GM20000 (cell line): Measurements from ENCODE around the gene PROCA1.

ENCODE experiments used
- DNase-seq: peaks from one replicate; pipeline ENCODE4 v3.0.0; 2012; ENCODE audit warnings: low spot score
- TF ChIP-seq, protein P1 (sequence below): IDR thresholded peaks from 2 replicates; pipeline ENCODE4 v1.5.1; 2012; ENCODE audit warnings: mild to moderate bottlenecking, control low read depth; ENCODE audit errors: extremely low read depth, missing control alignments

PROCA1 gene

DNA sequence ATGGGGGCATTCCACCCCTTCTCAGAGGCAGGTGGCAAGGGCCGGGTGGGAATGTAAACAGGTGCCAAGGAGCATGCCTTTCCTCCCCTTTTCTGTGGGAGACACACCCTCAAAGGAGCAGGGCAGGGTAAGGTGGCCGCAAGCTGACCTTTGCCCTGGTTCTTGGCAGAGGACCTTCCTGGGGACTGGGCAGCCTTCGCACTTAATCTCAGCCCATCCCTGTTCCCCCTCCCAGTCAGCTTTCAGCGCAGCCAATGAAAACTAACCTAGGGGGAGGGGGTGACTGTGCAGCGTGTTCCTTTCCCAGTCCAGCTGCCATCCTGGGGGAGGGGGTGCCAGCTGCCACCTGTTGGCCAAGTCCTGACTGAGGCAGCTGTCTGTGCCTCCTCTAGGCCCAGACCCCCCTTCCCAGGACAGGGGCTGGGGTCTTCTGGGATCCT, 34.9 kb upstream of the PROCA1 start:
- TF ChIP-seq, protein P1, sequence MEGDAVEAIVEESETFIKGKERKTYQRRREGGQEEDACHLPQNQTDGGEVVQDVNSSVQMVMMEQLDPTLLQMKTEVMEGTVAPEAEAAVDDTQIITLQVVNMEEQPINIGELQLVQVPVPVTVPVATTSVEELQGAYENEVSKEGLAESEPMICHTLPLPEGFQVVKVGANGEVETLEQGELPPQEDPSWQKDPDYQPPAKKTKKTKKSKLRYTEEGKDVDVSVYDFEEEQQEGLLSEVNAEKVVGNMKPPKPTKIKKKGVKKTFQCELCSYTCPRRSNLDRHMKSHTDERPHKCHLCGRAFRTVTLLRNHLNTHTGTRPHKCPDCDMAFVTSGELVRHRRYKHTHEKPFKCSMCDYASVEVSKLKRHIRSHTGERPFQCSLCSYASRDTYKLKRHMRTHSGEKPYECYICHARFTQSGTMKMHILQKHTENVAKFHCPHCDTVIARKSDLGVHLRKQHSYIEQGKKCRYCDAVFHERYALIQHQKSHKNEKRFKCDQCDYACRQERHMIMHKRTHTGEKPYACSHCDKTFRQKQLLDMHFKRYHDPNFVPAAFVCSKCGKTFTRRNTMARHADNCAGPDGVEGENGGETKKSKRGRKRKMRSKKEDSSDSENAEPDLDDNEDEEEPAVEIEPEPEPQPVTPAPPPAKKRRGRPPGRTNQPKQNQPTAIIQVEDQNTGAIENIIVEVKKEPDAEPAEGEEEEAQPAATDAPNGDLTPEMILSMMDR, result no peak
- no peak for DNase-seq

DNA sequence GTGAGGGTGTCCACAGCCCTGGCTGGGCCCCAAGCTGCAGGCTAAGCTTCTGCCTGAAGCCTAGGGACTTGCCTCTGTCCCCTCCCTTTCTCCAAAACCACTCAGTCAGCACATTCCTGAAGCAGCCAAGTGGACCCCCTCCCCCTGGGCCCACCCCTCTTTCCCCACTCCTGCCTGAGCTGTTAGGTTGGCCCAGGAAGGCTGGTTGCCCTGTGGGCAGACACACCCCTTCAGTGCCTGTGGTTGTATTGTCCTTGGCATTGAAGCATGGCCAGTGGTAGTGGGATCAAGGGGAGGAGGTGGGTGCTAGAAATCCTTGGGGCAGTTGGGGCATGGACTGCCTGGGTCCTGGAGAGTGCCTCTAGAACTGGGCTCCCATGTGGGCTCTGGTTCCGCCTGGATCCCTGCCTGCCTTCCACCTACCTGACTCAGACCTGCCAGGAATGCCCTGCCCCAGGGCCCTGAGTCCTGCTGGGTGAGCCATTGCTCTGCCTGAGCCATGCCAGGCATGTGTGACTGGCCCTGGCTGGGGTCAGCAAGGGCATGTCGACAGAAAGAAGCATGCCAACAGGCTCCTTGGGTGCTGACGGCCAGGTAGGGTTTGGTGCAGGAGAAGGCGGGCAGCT, 34.2 kb upstream of the PROCA1 start:
- TF ChIP-seq, protein P1, result no peak
- no peak for DNase-seq

DNA sequence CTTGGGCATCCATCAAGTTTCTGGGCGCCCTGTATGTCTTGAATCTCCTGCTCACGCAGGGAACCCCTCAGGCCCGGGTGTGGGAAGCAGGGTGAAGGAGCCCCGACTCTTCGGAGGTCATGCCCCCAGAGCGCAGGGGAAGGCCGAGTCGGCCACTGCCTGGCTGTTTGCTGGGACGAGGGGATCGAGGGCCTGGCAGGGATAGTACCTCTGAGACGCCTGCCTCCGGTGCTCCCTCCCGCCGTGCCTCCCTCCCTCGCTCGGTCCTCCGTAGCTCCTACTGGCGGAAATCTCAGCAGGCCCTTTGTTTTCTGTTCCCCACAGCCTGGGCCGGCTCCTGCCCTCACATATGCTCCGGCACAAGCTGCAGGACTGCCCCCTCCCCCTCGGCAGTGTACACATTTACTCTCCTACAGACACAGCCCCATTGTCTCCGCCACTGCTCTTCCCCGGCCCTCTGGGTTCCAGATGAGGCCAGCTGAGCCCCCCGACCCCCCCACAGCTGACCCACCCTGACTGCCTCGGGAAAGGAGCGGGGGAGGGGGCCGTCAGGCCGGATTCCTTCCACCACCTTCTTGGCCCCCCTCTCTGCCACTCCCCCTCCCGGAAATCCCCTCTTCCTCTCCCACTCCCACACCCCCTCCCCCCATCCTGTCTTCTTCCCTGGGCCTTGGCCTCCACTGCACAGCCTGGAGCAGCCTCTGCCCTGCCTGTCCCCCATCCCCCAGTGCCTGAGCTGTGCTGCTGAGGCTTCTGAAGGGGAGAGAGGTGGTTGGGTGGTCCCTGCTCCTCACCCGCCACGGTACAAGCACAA, 33.5 kb upstream of the PROCA1 start:
- no peak for DNase-seq

DNA sequence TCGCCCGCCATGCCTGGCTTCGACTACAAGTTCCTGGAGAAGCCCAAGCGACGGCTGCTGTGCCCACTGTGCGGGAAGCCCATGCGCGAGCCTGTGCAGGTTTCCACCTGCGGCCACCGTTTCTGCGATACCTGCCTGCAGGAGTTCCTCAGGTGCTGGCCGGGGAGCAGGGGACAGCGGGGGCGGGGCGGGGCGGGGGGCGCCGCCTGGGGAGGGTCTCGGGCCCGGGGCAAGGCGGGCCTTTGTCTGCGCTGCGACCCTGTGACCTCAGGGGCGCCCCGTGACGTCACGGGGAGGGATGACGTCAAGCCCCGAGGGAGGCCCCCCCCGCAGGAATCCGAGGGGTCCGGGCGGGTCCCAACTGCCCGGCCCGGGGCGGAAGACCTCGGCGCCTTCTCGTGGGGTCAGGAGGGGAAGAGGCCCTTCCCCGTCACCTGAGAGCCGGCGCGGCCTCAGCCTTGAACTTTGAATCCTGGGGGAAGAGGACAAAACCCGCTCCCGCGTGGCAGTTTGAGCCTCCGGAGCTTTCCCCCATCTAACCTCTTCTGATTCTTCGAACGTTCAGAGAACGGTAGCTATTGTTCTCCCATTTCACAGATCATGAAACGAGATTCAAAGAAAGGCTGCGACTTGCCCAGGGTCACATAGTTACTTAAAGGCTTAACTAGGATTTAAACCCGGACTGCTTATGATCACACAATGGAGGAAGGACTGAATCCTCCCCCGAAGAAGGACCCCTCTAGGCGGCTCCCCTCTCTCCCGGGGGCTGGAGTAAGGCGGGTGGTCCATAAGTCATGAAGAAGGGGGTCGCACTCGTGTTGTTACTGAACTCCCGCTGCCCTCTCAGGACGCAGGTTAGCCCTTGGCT, 32.6 kb upstream of the PROCA1 start:
- TF ChIP-seq, protein P1, result no peak
- peak; percentile 80 for DNase-seq

More for the DNA sequence above, 33.5 kb upstream of the PROCA1 start:
- TF ChIP-seq, protein P1, result no peak

DNA sequence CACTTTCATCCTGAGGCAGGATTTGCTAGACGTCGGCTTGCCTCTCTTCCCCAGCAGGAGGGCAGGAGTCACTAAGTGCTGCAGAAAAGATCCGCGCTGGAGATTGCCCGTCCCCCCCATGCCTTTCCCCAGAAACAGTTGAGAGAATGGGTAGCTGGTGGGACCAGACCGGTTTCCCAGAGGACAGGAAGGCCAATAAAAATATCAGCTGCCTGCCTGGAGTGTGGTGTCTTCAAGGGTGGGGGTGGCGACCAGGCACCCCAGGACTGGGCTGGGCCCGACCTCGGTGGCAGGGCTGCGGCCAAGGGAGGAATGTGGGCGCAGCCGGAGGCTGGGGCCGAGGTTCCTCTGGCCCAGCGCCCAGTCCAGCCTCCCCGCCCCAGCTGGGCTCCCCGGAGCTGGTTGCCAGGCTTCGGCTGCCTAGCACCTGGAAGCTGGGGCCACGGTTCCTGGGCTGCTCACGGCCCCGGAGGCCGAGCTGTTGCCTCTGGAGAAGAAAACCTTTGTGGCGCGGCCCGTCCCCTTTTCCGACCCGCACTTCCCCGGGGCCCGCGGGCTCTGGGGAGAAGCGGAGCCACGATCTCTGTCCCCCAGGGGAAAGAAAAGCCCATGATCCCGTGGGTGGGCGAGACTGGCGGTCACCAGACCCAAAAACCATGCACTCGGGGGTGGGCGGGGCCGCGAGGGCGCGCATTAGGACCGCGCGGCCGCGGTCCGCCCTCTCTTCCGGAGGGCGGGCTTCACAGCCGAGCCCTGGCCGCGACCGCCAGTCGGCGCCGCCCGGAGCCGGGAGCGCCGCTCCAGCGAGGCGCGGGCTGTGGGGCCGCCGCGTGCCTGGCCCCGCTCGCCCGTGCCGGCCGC, 31.8 kb upstream of the PROCA1 start, which contains the start of gene TRAF4:
TRAF4 (plus strand) TSS at position 769 of the 861 bp plus-strand sequence. CDS start 102 bp downstream, outside the sequence.
- DNase-seq, result peak; percentile 93
- TF ChIP-seq, protein P1, result peak; percentile 26

DNA sequence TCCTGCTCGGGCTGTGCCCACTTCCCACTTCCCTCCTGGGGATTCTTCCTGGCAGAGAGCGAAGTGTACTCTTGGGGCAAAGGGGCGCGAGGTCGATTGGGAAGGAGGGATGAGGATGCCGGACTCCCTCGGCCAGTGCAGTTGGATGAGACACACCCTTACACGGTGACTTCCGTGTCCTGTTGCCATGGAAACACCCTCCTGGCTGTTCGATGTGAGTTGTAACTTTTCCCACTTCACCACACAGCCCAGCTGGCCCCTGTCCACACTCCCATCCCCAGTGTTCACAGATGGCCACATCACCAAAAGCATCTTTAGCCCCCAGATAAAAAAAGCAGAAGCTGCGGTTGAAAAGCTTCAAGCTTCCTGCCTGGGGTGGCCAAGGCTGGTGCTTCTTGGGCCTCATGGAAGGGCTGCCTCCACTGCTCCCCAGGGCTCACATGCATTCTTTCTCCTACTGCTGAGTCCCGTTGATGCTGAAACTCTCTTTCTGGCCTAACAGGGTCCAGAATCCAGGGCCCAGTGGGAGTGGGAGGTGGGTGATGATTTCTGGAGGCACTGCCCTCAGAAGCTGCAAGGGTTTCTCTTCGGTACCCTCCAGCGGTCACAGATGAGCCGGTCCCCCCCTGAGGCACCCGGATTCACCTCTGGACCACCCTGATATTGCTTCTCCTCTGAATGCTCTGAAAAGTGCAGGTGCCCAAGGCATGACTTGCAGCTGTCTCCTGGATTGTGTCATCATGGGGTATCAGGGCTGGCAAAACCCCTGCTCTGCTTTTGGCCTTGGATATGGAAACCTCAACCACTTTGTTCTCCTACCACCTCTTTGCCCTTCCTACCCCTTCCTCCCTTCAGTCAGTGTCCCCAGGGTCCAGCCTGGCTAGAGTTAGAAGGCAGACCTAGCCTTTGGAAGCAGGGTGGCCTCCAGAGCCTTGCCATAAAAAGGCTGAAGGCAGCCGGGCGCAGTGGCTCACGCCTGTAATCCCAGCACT, 30.0 kb upstream of the PROCA1 start:
- TF ChIP-seq, protein P1, result no peak

More for the DNA sequence above, 30.0 kb upstream of the PROCA1 start:
- peak; percentile 66 for DNase-seq
